GM11168 (cell line): Measurements from ENCODE around the gene KCNJ10.

Source experiments
- in situ Hi-C: fragments of 300-500 bp; cut with MboI; formaldehyde crosslinking; loops from one replicate; pipeline ENCODE4 v1.12.0; 2022; ENCODE audit warnings: low sequenced_read_pairs; ENCODE audit not compliant: unreplicated experiment

Gene KCNJ10

DNA sequence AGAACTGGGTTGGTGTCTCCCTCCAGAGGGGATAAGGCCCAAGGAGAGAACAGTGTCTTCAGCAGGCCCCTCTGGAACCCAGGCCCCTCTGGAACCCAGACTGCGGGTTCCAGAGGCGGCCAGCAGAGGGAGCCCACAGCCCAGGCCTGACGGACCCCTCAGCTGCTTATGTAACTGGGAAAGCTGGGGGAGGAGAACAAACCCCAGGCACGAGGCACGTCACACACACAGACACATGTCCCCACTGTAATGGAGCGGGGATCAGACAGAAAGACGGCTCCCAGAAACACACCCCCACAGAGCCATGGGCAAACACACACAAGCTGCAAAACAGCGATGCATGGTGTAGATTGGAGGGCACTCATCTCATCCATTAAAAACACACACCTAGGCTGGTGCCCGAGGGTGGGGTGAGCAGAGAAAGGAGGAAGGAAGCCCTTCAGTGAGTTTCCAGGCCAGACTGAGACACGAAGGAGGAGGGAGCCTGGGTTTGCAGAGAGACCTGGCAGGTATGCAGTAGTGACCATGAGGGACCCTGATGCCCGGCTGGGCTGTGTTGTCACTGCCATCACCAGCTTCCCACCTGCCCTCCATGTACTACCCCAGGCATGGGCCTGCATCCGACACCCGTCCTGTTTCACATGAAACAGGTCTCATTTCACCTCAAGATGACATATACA is 31.2 kb upstream of the KCNJ10 start:
- in situ Hi-C loops = no loop called here

GRCh38 chr1:160099716-160100375 is 29.9 kb upstream of the KCNJ10 start:
- in situ Hi-C loops = loop anchor here (10.0 kb wide), 1 partner anchor 275 kb away; no protein-coding TSS in a partner anchor

DNA sequence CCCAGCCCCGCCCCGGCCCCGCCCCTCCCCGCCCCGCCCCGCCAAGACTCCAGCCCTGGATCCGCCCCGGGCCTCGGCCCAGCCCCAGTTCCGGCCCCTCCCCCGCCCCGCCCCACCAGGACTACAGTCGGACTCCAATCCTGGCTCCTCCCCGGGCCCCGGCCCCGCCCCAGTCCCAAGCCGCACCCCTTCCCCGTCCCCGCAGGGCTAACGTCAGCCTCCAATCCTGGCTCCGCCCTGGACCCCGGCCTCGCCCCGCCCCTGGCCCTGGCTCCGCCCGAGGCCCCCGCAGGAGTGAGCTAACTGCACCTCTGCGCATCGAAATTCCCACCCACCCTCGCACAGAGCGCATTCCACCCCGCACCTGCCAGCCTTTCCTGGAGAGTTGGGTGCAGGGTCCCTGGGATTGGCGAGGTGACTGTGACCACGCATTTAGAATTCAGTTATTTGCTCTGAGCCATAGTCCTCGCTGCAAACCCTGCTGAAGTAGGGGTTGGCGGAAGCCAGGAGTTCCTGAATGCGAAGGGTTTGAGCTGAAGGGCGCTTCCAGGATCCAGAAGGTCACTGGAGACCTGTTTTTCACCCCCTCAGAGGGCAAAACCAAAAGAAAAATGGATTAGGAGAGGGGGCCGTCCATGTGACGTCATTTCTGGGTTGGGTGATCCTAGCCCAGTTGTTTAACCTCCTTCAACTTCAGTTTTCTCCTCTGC is 29.0 kb upstream of the KCNJ10 start:
- in situ Hi-C loops = loop anchor here (10.0 kb wide), 1 partner anchor 276 kb away; no protein-coding TSS in a partner anchor

GRCh38 chr1:160097911-160098851 is 28.2 kb upstream of the KCNJ10 start, which contains the start of gene IGSF8:
TSS of gene IGSF8 (minus strand) at chr1:160098619. CDS start at chr1:160098472, 147 bp downstream.
- in situ Hi-C loops = loop anchor here (10.0 kb wide), 1 partner anchor 277 kb away; no protein-coding TSS in a partner anchor

- in situ Hi-C loops = loop anchor here (10.0 kb wide), 1 partner anchor 277 kb away; no protein-coding TSS in a partner anchor
Observed at GRCh38 chr1:160097151-160097910, 27.4 kb upstream of the KCNJ10 start.

DNA sequence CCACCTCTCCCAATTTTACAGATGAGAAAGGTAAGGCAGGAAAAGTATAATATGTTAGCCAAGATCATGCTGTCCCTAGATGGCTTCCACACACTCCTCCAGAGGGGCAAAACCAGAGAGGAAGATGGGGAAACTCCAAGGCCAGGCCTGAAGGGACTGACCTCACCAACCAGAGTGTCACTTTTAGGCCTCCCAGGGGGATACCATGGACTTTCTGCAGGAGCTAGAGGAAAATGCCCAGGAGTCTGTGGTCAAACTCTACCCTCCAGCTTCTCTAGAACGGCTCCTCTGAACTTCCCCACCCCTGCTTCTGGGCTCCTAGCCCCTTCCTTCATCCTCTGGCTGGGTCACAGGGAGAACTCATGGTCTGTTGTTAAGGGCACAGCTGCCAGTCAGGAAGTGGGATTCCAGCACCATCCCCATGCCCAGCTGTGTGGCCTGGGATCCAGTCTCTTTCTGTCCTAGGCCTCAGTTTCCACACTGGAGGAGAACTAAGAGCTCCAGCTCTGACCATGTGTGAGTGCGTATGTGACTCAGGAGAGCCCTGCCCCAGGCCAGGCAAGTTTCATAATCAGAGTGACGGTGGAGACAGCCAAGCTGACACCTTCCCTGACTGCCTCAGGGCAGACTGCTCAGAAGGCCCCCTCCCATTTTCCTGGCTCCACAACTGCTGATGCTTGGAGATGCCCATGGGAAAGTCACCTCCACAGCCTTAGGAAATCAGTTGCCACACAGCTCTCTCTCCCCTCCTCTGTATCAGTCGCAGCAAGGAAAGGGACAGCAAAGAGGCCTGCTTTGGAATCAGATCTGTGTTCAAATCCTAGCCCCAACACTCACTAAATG is 26.5 kb upstream of the KCNJ10 start:
- in situ Hi-C loops = loop anchor here (10.0 kb wide), 1 partner anchor 278 kb away; no protein-coding TSS in a partner anchor

DNA sequence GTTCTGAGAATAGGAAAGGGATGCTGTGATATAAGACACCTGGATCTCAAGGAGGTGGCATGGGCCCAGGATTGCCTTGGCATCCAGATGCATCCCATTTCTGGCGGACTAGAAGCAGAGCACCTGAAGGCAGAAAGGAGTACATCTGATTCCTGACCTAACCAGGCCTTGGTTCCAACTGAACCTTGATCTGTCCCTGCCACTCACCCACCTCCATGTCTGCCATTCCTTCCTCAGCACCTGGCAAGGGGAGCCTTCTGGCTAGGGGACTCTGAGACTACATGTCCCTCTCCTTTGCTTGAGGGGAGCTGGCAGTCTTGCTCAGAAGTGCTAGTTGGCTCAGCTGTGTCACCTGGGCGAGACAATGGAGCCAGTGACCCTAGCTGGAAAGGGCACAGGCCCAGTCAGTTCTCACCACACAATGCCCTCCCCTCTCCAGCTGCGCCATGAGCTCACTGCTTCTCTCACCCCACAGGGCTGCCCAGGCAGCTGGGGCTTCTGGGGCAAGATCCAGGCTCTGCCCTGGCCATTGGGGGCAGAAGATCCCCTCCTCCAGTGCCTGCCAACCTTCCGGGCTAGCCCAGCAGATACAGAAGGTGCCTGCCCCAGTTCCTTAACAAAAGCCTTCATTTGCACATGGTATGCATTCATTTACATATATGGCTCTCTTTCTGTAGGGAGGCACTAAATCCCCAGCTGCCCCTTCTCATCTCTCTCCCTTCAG is 25.6 kb upstream of the KCNJ10 start:
- in situ Hi-C loops = loop anchor here (10.0 kb wide), 1 partner anchor 279 kb away; no protein-coding TSS in a partner anchor

DNA sequence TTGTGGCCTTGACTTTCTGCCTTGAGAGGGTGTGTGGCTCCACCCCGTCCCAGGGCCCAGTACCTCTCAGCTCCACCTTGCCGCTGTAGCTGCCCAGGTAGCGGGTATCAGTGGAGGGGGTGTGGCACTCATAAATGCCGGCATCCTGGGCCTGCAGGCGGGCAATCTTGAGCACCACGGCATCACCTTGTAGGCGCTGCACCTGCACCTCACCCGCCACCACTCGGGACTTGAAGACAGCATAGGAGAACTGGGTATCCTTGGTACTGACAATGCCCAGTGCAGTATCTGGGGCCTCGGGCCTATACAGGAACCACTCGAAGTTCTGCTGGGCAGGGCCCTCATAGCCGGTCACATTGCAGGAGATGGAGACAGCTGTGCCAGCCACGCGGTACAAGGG is 24.8 kb upstream of the KCNJ10 start:
- in situ Hi-C loops = loop anchor here (10.0 kb wide), 1 partner anchor 280 kb away; no protein-coding TSS in a partner anchor

DNA sequence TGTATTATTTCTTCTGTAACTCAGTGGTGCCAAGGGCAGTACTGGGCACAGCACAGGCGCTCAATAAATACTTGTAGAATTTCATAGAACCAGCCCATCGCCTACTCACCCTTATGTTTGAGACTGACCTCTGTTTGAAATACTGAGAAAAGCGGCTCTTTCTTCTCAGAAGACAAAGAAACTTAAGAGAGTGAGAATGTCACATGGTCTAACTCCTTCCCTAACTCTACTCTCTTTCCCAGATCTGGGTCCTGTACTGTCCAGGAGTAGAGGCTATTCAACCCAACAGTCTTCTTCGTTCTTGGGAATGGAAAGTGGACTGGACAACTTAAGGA is 24.3 kb upstream of the KCNJ10 start:
- in situ Hi-C loops = loop anchor here (10.0 kb wide), 1 partner anchor 281 kb away; no protein-coding TSS in a partner anchor

- in situ Hi-C loops = loop anchor here (10.0 kb wide), 1 partner anchor 281 kb away; no protein-coding TSS in a partner anchor
Observed at GRCh38 chr1:160093624-160094290, 23.8 kb upstream of the KCNJ10 start.

DNA sequence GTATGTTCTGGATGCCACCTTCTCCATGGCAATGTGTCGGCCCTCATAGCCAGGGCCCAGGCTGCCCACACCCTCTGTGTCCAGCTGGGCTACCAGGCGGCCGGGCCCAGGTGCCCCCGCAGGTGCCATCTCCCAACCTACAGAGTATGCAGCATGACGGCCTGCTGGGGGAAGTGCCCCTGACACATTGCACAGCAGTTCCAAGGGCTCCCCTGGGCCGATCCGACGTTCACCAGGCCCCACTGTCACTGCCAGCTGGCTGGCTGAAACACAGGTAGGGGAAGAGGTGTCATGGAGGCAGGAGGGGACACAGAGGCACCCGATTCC is 23.1 kb upstream of the KCNJ10 start:
- in situ Hi-C loops = loop anchor here (10.0 kb wide), 1 partner anchor 282 kb away; no protein-coding TSS in a partner anchor

GRCh38 chr1:160092366-160093068 is 22.6 kb upstream of the KCNJ10 start:
- in situ Hi-C loops = loop anchor here (10.0 kb wide), 1 partner anchor 282 kb away; no protein-coding TSS in a partner anchor

GRCh38 chr1:160091666-160092223 is 21.8 kb upstream of the KCNJ10 start:
- in situ Hi-C loops = loop anchor here (10.0 kb wide), 1 partner anchor 283 kb away; no protein-coding TSS in a partner anchor

GRCh38 chr1:160090760-160091159 is 20.8 kb upstream of the KCNJ10 start:
- in situ Hi-C loops = loop anchor here (10.0 kb wide), 1 partner anchor 284 kb away; no protein-coding TSS in a partner anchor

- in situ Hi-C loops = loop anchor here (10.0 kb wide), 1 partner anchor 285 kb away; no protein-coding TSS in a partner anchor
Observed at GRCh38 chr1:160089883-160090282, 19.9 kb upstream of the KCNJ10 start.
